Activated CD8-positive, alpha-beta T cell treated with anti-CD3 and anti-CD28 coated beads, Interleukin-2, amount 10 ng/mL, durations not matched to agents 7 days and 5 days (primary cell): ENCODE results near the gene KCTD11. TPM values are rescaled to one million over a fixed set of nuclear protein-coding genes. Genes with fewer than 3 reads are reported as not detected.
"Not testable (repeated sequence)": the region's sequence is repeated elsewhere in the genome, so short reads cannot be mapped to it uniquely, and the experiment has no call there.

Experiments
- ATAC-seq: fragments of 150-1000 bp; cut with Tn5 transposase; one replicate; pipeline ENCODE4 v1.10.0; 2021; ENCODE audit warnings: moderate library complexity
- CTCF ChIA-PET: fragments of 350-600 bp; sonication (Branson Sonifier 250); formaldehyde crosslinking; loops from one replicate; lab custom pipeline; 2021; ENCODE audit warnings: antibody characterized with exemption; lab: Charles Lee
- POLR2A ChIA-PET: fragments of 350-600 bp; sonication (Branson Sonifier 250); formaldehyde crosslinking; loops from one replicate; lab custom pipeline; 2021; ENCODE audit warnings: antibody characterized with exemption; lab: Charles Lee
- DNase-seq: peaks from one replicate; pipeline ENCODE4 v3.0.0-alpha.2; 2020
- H3K27ac Mint-ChIP-seq: one replicate; pipeline ENCODE4 v1.8.0; 2021; ENCODE audit warnings: mild to moderate bottlenecking, mixed read lengths
- H3K27me3 Mint-ChIP-seq: one replicate; pipeline ENCODE4 v1.8.0; 2021; ENCODE audit warnings: low read depth, mixed read lengths
- H3K36me3 Mint-ChIP-seq: one replicate; pipeline ENCODE4 v1.8.0; 2021; ENCODE audit warnings: low read depth, mixed read lengths
- H3K4me1 Mint-ChIP-seq: one replicate; pipeline ENCODE4 v1.8.0; 2021; ENCODE audit warnings: low read depth, mixed read lengths
- H3K4me3 Mint-ChIP-seq: one replicate; pipeline ENCODE4 v1.8.0; 2021; ENCODE audit warnings: mild to moderate bottlenecking, mixed read lengths
- H3K9me3 Mint-ChIP-seq: one replicate; pipeline ENCODE4 v1.8.0; 2022; ENCODE audit warnings: mixed read lengths; ENCODE audit not compliant: insufficient read depth
- total RNA-seq, 2 experiments: library from RNA; stranded (reverse); gene quantifications; one replicate each; pipeline ENCODE4 v1.2.3, GENCODE V29; 2021

Gene KCTD11
- total RNA-seq, 2 experiments from 2014 or later, result 11.4 to 11.8 TPM

DNA sequence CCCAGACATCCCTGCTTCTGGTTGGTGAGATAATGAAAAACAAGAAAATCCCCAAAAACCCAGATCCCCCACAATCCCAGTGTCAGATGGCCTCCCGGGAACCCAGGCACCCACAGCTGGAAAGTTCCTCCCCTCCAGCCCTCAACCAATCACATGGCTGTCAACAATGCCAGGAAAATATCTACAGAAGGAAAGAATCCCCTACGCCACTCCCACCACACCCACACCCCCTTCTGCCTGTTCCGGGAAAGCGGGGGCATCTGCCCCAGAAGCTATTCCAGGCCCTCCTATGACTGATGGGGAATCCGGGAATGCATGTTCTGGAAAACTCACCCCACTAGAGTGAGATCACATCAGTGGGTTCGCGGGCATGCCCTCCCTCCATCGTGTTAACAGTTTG lies 4.8 kb downstream of the KCTD11 start:
- Mint-ChIP-seq H3K36me3 (peaks cover 17% of the 10 kb centered on the region), H3K27ac (no peak overlapping the region), H3K9me3 (no peaks in the 10 kb centered on the region), H3K27me3 (peaks cover 4% of the 10 kb centered on the region), H3K4me3 (no peak overlapping the region), H3K4me1 (peaks cover 42% of the 10 kb centered on the region)
- ATAC-seq, result no peak
- no peak for DNase-seq
- CTCF ChIA-PET, result interaction anchor here (0.6 to 5.7 kb wide), 15 partner anchors 12 to 330 kb away, joined by 3 to 83 read pairs (median 10); partner anchors contain the start of genes ACAP1, SENP3, TMEM102 and TMEM256
- POLR2A ChIA-PET, result interaction anchor here (0.8 to 1.9 kb wide), 6 partner anchors 20 to 330 kb away, joined by 3 to 8 read pairs (median 4); partner anchors contain the start of genes ACAP1, CHRNB1, POLR2A and TMEM102

DNA sequence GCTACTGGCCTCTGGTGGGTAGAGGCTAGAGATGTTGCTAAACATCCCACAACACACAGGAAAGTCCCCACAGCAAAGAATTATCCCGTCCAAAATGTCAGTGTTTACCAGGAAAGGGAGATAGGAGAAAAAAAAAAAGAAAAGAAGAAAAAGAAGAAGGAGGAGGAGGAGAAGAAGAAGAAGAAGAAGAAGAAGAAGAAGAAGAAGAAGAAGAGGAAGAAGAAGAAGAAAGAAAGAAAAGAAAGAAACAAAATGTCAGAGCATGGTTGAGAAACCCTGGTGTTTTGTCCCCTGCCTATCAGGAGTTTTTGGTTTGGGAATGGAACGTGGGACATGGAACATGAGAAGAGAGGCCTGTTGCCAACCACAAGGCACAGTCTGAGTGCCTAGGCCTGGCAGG lies 5.4 kb downstream of the KCTD11 start:
- H3K27me3 Mint-ChIP-seq, result peaks cover 4% of the 10 kb centered on the region
- POLR2A ChIA-PET, result interaction anchor here (1.2 to 1.9 kb wide), 2 partner anchors 78 to 127 kb away, joined by 3 to 6 read pairs; partner anchors contain the start of genes POLR2A and TMEM102
- no peak overlapping the region for H3K4me3 Mint-ChIP-seq
- H3K36me3 Mint-ChIP-seq, result peaks cover 14% of the 10 kb centered on the region
- no peaks in the 10 kb centered on the region for H3K9me3 Mint-ChIP-seq
- H3K27ac Mint-ChIP-seq, result no peak overlapping the region
- CTCF ChIA-PET, result interaction anchor here (3.3 to 5.7 kb wide), 3 partner anchors 77 to 203 kb away, joined by 13 to 83 read pairs (median 40); partner anchors contain the start of genes SENP3 and TMEM102
- DNase-seq (no peak), ATAC-seq (no peak)
- peaks cover 38% of the 10 kb centered on the region for H3K4me1 Mint-ChIP-seq

DNA sequence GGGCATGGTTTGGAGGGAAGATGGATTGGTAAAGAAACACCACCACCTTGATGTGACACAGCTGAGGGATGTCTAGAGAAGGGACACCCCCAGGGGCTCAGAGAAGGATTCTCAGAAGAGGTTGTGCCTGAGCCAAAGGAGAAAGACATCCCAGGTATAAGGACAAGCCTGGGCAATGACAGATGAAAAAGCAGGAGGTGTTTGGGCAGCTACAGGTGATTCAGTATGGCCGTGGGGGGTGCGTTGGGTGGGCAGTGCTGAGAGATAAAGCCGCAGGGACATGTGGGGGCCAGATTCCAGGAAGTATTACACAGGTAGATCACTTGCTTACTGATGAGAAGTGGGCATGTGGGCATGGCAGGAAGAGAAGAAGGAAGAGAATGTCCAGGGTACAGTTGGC lies 9.9 kb downstream of the KCTD11 start:
- ChIA-PET CTCF (interaction anchor here (1.1 to 2.1 kb wide), 4 partner anchors 12 to 198 kb away, joined by 3 to 5 read pairs (median 4); no protein-coding TSS in a partner anchor), POLR2A (interaction anchor here (1.2 kb wide), 1 partner anchor 147 kb away, joined by 3 read pairs; no protein-coding TSS in a partner anchor)
- Mint-ChIP-seq H3K9me3 (no peaks in the 10 kb centered on the region), H3K27ac (no peak overlapping the region), H3K4me3 (no peak overlapping the region), H3K4me1 (no peaks in the 10 kb centered on the region), H3K36me3 (no peaks in the 10 kb centered on the region), H3K27me3 (peaks cover 4% of the 10 kb centered on the region)
- ATAC-seq (no peak), DNase-seq (no peak)

DNA sequence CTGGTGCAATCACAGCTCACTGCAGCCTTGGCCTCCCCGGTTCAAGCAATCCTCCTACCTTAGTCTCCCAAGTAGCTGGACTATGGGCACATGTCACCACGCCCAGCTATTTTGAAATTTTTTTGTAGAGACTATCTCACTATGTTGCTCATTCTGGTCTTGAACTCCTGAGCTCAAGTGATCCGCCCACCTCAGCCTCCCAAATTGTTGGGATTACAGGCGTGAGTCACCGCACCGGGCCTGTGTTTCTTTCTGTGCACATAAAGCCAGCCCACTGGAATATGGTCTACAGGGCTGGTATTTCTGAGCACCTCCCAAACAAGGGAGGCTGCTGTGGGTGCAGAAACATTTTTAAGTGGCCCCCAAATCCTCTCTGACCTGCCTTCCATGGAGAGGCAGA lies 11.3 kb downstream of the KCTD11 start:
- DNase-seq (no peak), ATAC-seq (no peak)
- no peak overlapping the region for H3K4me3 Mint-ChIP-seq
- peaks cover 4% of the 10 kb centered on the region for H3K27me3 Mint-ChIP-seq
- H3K36me3 Mint-ChIP-seq, result no peaks in the 10 kb centered on the region
- no peaks in the 10 kb centered on the region for H3K9me3 Mint-ChIP-seq
- ChIA-PET POLR2A (no interaction called here), CTCF (interaction anchor here (2.0 to 2.1 kb wide), 2 partner anchors 13 to 197 kb away, joined by 4 to 5 read pairs; no protein-coding TSS in a partner anchor)
- H3K4me1 Mint-ChIP-seq, result no peaks in the 10 kb centered on the region
- H3K27ac Mint-ChIP-seq, result no peak overlapping the region

DNA sequence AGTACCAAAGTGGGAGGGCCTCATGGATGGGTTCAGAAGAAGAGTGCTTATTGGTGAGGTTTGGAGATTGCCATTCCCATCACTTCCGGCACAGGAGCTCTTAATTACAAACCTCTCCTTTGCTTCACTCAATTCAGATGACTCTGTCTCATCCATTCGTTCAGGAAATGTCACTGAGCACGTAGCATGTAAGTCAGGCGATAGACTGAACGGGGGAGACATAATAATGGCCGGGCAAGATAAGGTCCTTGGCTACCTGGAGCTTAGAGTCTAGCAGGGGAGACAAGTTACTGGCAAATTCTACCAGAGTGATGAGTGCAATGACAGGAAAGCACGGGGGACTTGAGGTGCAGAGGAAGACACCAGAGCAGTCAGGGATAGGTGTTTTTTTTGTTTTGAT lies 14.0 kb downstream of the KCTD11 start:
- H3K27ac Mint-ChIP-seq, H3K4me3 Mint-ChIP-seq, CTCF ChIA-PET, H3K27me3 Mint-ChIP-seq, H3K4me1 Mint-ChIP-seq, H3K36me3 Mint-ChIP-seq, H3K9me3 Mint-ChIP-seq, ATAC-seq, DNase-seq: not testable (repeated sequence)
- POLR2A ChIA-PET, result interaction anchor here (0.6 kb wide), 1 partner anchor 121 kb away, joined by 3 read pairs; no protein-coding TSS in a partner anchor

DNA sequence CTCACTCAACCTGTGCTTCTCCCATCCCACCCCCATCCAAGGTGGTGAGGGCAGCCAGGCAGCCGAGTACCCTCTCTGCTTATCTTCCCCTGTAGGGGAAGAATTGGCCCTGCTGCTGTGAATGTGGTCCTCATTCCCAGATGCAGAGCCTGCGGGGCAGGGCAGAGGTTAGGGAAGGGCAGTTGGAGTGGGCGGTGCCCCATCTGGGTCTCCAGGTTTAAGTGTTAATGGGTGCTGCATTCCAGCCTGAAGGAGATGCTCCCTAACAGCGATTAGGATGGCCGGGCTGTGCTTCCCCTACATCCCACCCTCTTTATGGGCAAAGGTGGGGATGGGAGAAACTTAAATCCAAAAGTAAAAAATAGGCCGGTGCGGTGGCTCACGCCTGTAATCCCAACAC lies 15.1 kb downstream of the KCTD11 start:
- no peaks in the 10 kb centered on the region for H3K4me1 Mint-ChIP-seq
- H3K4me3 Mint-ChIP-seq, result no peak overlapping the region
- ChIA-PET CTCF (no interaction called here), POLR2A (no interaction called here)
- no peak overlapping the region for H3K27ac Mint-ChIP-seq
- H3K36me3 Mint-ChIP-seq, result no peaks in the 10 kb centered on the region
- DNase-seq, result no peak
- no peaks in the 10 kb centered on the region for H3K9me3 Mint-ChIP-seq
- H3K27me3 Mint-ChIP-seq, result peaks cover 2% of the 10 kb centered on the region
- no peak for ATAC-seq

DNA sequence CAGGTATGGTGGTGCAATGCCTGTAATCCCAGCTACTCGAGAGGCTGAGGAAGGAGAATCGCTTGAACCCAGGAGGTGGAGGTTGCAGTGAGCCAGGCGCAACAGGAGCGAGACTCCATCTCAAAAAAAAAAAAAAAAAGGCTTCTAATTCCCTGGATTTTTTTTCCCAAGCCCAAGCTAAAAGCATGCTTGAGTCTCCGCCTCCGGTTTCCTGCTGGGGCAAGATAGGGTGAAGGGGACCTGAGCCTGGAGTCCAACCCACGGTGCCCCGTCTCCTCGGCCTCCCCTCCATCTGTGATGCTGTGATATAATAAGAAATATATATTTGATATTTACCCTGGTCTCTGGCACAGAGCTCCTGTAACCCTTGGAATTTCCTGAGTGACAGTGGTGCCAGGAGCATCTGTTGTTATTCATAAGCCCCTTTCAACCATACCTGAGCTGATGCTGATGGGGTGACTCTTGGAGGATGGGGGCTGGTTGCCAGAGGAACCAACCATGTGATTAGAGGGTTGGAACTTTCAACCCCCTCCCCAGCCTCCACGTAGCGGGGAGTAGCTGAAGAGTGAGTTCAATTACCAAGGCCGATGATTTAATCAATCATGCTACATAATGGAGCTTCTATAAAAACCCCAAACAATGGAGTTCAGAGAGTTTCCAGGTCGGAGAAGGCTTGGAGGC lies 16.1 kb downstream of the KCTD11 start:
- H3K27me3 Mint-ChIP-seq, result peaks cover 2% of the 10 kb centered on the region
- H3K4me3 Mint-ChIP-seq, result no peak overlapping the region
- ChIA-PET POLR2A (interaction anchor here (0.6 kb wide), 1 partner anchor 226 kb away, joined by 3 read pairs; no protein-coding TSS in a partner anchor), CTCF (no interaction called here)
- DNase-seq, result no peak
- no peaks in the 10 kb centered on the region for H3K9me3 Mint-ChIP-seq
- no peak for ATAC-seq
- no peaks in the 10 kb centered on the region for H3K4me1 Mint-ChIP-seq
- no peaks in the 10 kb centered on the region for H3K36me3 Mint-ChIP-seq
- no peak overlapping the region for H3K27ac Mint-ChIP-seq

DNA sequence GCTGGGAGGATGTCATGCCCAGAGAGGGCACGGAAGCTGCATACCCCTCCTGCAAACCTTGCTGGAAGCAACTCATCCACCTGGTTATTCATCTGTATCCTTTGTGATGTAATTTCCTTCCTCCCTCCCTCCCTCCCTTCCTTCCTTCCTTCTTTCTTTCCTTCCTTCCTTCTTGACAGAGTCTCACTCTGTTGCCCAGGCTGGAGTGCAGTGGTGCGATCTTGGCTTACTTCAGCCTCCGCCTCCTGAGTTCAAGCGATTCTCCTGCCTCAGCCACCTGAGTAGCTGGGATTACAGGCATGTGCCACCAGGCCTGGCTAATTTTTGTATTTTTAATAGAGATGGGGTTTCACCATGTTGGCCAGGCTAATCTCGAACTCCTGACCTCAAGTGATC lies 16.6 kb downstream of the KCTD11 start:
- H3K27me3 Mint-ChIP-seq, DNase-seq, H3K36me3 Mint-ChIP-seq, H3K4me3 Mint-ChIP-seq, H3K9me3 Mint-ChIP-seq, H3K4me1 Mint-ChIP-seq, ATAC-seq, CTCF ChIA-PET, H3K27ac Mint-ChIP-seq: not testable (repeated sequence)
- POLR2A ChIA-PET, result interaction anchor here (0.6 kb wide), 1 partner anchor 227 kb away, joined by 3 read pairs; no protein-coding TSS in a partner anchor

DNA sequence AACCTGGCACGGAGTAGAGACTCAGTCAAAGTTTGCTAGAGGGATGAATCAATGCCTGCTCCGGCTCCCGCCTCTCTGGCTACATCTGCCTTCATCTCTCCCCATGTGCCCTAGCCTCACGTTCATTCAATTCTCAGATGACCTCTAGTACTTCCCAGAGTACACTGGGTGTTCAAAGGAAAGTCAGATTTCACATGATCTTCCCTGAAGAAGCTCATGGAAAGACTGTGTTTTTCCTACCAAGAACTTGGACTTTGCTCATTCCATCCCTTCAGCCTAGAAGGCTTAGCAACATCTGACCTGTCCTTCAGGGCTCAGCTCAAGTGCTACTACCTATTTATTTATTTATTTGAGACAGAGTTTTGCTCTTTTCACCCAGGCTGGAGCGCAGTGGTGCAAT lies 17.9 kb downstream of the KCTD11 start:
- peaks cover 2% of the 10 kb centered on the region for H3K27me3 Mint-ChIP-seq
- no peaks in the 10 kb centered on the region for H3K36me3 Mint-ChIP-seq
- H3K27ac Mint-ChIP-seq, result no peak overlapping the region
- DNase-seq, result no peak
- no peak overlapping the region for H3K4me3 Mint-ChIP-seq
- CTCF ChIA-PET, result interaction anchor here (2.2 kb wide), 1 partner anchor 14 kb away, joined by 10 read pairs; no protein-coding TSS in a partner anchor
- POLR2A ChIA-PET, result no interaction called here
- no peaks in the 10 kb centered on the region for H3K4me1 Mint-ChIP-seq
- no peaks in the 10 kb centered on the region for H3K9me3 Mint-ChIP-seq
- no peak for ATAC-seq

DNA sequence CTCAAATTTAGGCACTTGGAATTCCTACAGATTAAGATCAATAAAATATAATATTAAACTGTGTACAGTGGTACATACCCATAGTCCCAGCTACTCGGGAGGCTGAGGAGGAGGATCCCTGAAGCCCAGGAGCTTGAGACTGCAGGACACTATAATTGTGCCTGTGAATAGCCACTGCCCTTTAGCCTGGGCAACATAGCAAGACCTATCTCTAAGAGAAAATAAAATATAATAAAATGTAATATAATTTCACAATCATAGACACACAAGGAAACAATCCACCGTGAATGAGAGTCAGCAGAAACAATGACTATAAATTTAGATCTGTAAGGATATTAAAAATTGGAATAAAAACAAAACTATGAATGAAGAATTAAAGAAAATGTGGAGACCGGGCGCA lies 18.9 kb downstream of the KCTD11 start:
- ChIA-PET CTCF (interaction anchor here (2.2 kb wide), 1 partner anchor 15 kb away, joined by 10 read pairs; no protein-coding TSS in a partner anchor), POLR2A (interaction anchor here (0.7 kb wide), 1 partner anchor 106 kb away, joined by 3 read pairs; no protein-coding TSS in a partner anchor)
- no peaks in the 10 kb centered on the region for H3K36me3 Mint-ChIP-seq
- peaks cover 2% of the 10 kb centered on the region for H3K27me3 Mint-ChIP-seq
- H3K27ac Mint-ChIP-seq, result no peak overlapping the region
- H3K4me3 Mint-ChIP-seq, result no peak overlapping the region
- no peak for DNase-seq
- H3K9me3 Mint-ChIP-seq, result no peaks in the 10 kb centered on the region
- no peak for ATAC-seq
- no peaks in the 10 kb centered on the region for H3K4me1 Mint-ChIP-seq

DNA sequence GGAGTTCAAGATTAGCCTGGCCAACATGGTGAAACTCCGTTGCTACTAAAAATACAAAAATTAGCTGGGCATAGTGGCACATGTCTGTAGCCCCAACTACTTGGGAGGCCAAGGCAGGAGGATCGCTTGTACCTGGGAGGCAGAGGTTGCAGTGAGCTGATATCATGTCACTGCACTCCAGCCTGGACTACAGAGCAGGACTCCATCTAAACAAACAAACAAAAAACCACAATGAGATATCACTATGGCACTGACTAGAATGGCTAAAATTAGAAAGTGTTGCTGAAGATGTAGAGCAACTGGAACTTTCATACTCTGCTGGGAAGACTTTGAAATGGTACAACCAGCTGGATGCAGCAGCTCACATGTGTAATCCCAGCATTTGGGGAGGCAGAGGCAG lies 22.4 kb downstream of the KCTD11 start:
- no peak for ATAC-seq
- DNase-seq, result no peak
- H3K4me1 Mint-ChIP-seq, result no peaks in the 10 kb centered on the region
- H3K4me3 Mint-ChIP-seq, result no peak overlapping the region
- H3K27me3 Mint-ChIP-seq, result peaks cover 12% of the 10 kb centered on the region
- POLR2A ChIA-PET, result no interaction called here
- no peaks in the 10 kb centered on the region for H3K36me3 Mint-ChIP-seq
- H3K27ac Mint-ChIP-seq, result no peak overlapping the region
- H3K9me3 Mint-ChIP-seq, result no peaks in the 10 kb centered on the region
- CTCF ChIA-PET, result interaction anchor here (1.0 to 1.6 kb wide), 2 partner anchors 13 to 19 kb away, joined by 3 to 7 read pairs; no protein-coding TSS in a partner anchor

DNA sequence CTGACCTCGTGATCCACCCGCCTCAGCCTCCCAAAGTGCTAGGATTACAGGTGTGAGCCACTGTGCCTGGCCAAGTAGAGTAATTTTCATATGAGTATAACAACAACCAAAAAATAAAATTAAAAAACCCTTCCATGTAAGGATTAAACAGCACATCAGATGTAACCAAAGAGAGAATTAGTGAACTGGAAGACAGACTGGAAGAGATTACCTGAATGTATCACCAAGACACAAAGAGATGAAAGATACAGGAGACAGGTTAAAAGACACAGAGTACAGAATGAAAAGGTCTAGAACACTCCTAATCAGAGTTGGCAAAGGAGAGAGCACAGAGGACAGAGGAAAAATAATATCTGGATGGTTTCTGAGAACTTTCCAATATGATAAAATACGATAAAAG lies 27.2 kb downstream of the KCTD11 start:
- Mint-ChIP-seq H3K9me3 (no peaks in the 10 kb centered on the region), H3K4me1 (peaks cover 2% of the 10 kb centered on the region), H3K36me3 (no peaks in the 10 kb centered on the region), H3K4me3 (no peak overlapping the region), H3K27me3 (peaks cover 39% of the 10 kb centered on the region), H3K27ac (no peak overlapping the region)
- DNase-seq, result no peak
- ChIA-PET CTCF (no interaction called here), POLR2A (no interaction called here)
- no peak for ATAC-seq
